T-cell (primary cell): ENCODE results near the gene KCNA10. TPM values are rescaled to one million over a fixed set of nuclear protein-coding genes. Genes with fewer than 3 reads are reported as not detected.

Experiments used
- ATAC-seq, 4 experiments: fragments of 200-7000 bp in 3 of 4; fragments of 150-1000 bp in 1 of 4; cut with Tn5 transposase; replicated peaks in 1 of 4; 1 replicate in 3 of 4; 2 replicates in 1 of 4; pipeline ENCODE4 v1.10.0; 2021; ENCODE audit warnings: moderate library complexity in 3 of 4, mild to moderate bottlenecking in 2 of 4, moderate number of reproducible peaks in 1 of 4
- CTCF ChIA-PET, 2 donors: fragments of 300-600 bp; sonication (Branson Sonifier 250); formaldehyde crosslinking; loops; one replicate each; lab custom pipeline; 2022; ENCODE audit warnings: antibody characterized with exemption in 2 of 2; lab: Charles Lee
- POLR2A ChIA-PET, 2 donors: fragments of 300-600 bp; sonication (Branson Sonifier 250); formaldehyde crosslinking; loops; one replicate each; lab custom pipeline; 2022; ENCODE audit warnings: antibody characterized with exemption in 2 of 2; lab: Charles Lee
- DNase-seq, 35 experiments: peaks; one replicate each; pipeline versions ENCODE4 v3.0.0 to v3.0.0-alpha.2; 2013 to 2023
- H3K27ac ChIP-seq: one replicate; pipeline ENCODE4 v1.5.1; 2013; ENCODE audit warnings: low read length
- H3K27me3 ChIP-seq, 2 experiments: replicated peaks in 1 of 2; 1 replicate in 1 of 2; 2 replicates in 1 of 2; pipeline versions ENCODE4 v1.6.1 to v1.7.0; 2013; ENCODE audit warnings: low read length in 1 of 2, mixed read lengths in 1 of 2; ENCODE audit not compliant: control insufficient read depth in 2 of 2, insufficient read depth in 2 of 2; ENCODE audit errors: extremely low read depth in 1 of 2
- H3K36me3 ChIP-seq, 2 donors: 1 replicate in 1 of 2; 2 replicates in 1 of 2; pipeline versions ENCODE4 v1.6.1 to v1.7.0; 2013; ENCODE audit warnings: low read length in 1 of 2; ENCODE audit not compliant: control insufficient read depth in 2 of 2, insufficient read depth in 1 of 2; ENCODE audit errors: extremely low read depth in 1 of 2
- H3K4me1 ChIP-seq, 2 experiments: 1 replicate in 1 of 2; 2 replicates in 1 of 2; pipeline versions ENCODE4 v1.6.1 to v1.7.0; 2013; ENCODE audit warnings: low read length in 2 of 2, mixed read lengths in 1 of 2; ENCODE audit not compliant: insufficient read depth in 2 of 2, control insufficient read depth in 1 of 2; ENCODE audit errors: extremely low read depth in 1 of 2
- H3K4me3 ChIP-seq, 2 donors: 1 replicate in 1 of 2; 2 replicates in 1 of 2; pipeline versions ENCODE4 v1.5.1 to v1.7.0; 2013; ENCODE audit warnings: mild to moderate bottlenecking in 2 of 2, low read length in 1 of 2, moderate library complexity in 1 of 2; ENCODE audit not compliant: control insufficient read depth in 1 of 2; ENCODE audit errors: extremely low read depth in 1 of 2
- H3K9me3 ChIP-seq: 2 replicates; pipeline ENCODE4 v1.7.0; 2013
- H3K27ac Mint-ChIP-seq, 2 donors: one replicate each; pipeline ENCODE4 v1.8.0; 2020 to 2021; ENCODE audit warnings: mild to moderate bottlenecking in 2 of 2, mixed read lengths in 2 of 2
- H3K27me3 Mint-ChIP-seq, 2 donors: one replicate each; pipeline ENCODE4 v1.8.0; 2021 to 2022; ENCODE audit warnings: mixed read lengths in 2 of 2
- H3K36me3 Mint-ChIP-seq: one replicate; pipeline ENCODE4 v1.8.0; 2021; ENCODE audit warnings: mixed read lengths
- H3K4me1 Mint-ChIP-seq, 3 donors: one replicate each; pipeline ENCODE4 v1.8.0; 2020 to 2022; ENCODE audit warnings: mixed read lengths in 3 of 3, mild to moderate bottlenecking in 1 of 3
- H3K4me3 Mint-ChIP-seq, 3 donors: one replicate each; pipeline ENCODE4 v1.8.0; 2020 to 2022; ENCODE audit warnings: mild to moderate bottlenecking in 3 of 3, mixed read lengths in 3 of 3, moderate library complexity in 3 of 3
- H3K9me3 Mint-ChIP-seq, 3 donors: one replicate each; pipeline ENCODE4 v1.8.0; 2020 to 2022; ENCODE audit warnings: mixed read lengths in 3 of 3
- WGBS: methylation state at CpG from one replicate; pipeline ENCODE4 v1.1.5; 2013; ENCODE audit warnings: missing lambda C conversion rate; ENCODE audit not compliant: insufficient coverage; 5-methylcytosine and 5-hydroxymethylcytosine counted together
- total RNA-seq, 35 experiments: library from RNA in 6 of 35; stranded (reverse) in 6 of 35; fragments of 120-200 nt in 1 of 35; gene quantifications; one replicate each; pipeline versions ENCODE4 v1.2.1 to v1.2.4 and lab custom pipeline; 2013 to 2026

The KCNA10 gene
- total RNA-seq, 5 donors from 2014 or later (not counting 1 experiment from before 2014, with no cell fraction given): not detected

- ATAC-seq: no peak
- POLR2A ChIA-PET: no interaction called here
- CTCF ChIA-PET: no interaction called here
- H3K4me1 Mint-ChIP-seq: no peaks in the 10 kb centered on the region
- no peak overlapping the region for H3K27ac ChIP-seq
- 39% methylated on average over 5 of the region's 14 CpGs for WGBS
- no peaks in the 10 kb centered on the region for H3K9me3 ChIP-seq
- no peaks in the 10 kb centered on the region for H3K36me3 Mint-ChIP-seq
- H3K27ac Mint-ChIP-seq: no peak overlapping the region
- H3K27me3 Mint-ChIP-seq: peaks cover 4% of the 10 kb centered on the region in 2 donors
- H3K4me1 ChIP-seq: no peaks in the 10 kb centered on the region
- H3K4me3 ChIP-seq: no peak overlapping the region
- no peaks in the 10 kb centered on the region for H3K9me3 Mint-ChIP-seq
- peak in 1 of 35 experiments; percentile 6 for DNase-seq
- no peak overlapping the region for H3K4me3 Mint-ChIP-seq
- peaks cover 0 to 12% of the 10 kb centered on the region in 2 experiments for H3K27me3 ChIP-seq
- no peaks in the 10 kb centered on the region for H3K36me3 ChIP-seq
Observed at GRCh38 chr1:110508028-110508940, 10.7 kb downstream of the KCNA10 start.

GRCh38 chr1:110506541-110506940 lies 12.4 kb downstream of the KCNA10 start:
- 96% methylated on average over 3 of the region's 4 CpGs for WGBS
- DNase-seq (no peak), ATAC-seq (no peak)
- ChIA-PET CTCF (no interaction called here), POLR2A (no interaction called here)
- no peaks in the 10 kb centered on the region for H3K36me3 Mint-ChIP-seq
- no peak overlapping the region for H3K27ac Mint-ChIP-seq
- H3K27me3 Mint-ChIP-seq: peaks cover 12 to 17% of the 10 kb centered on the region in 2 donors
- Histone ChIP-seq H3K27ac (no peak overlapping the region), H3K9me3 (no peaks in the 10 kb centered on the region), H3K4me3 (no peak overlapping the region), H3K4me1 (no peaks in the 10 kb centered on the region), H3K36me3 (no peaks in the 10 kb centered on the region), H3K27me3 (peaks cover 0 to 15% of the 10 kb centered on the region in 2 experiments)
- H3K4me1 Mint-ChIP-seq: no peaks in the 10 kb centered on the region
- H3K4me3 Mint-ChIP-seq: no peak overlapping the region
- H3K9me3 Mint-ChIP-seq: no peaks in the 10 kb centered on the region

- ChIA-PET CTCF (no interaction called here), POLR2A (no interaction called here)
- no peak overlapping the region for H3K4me3 Mint-ChIP-seq
- ATAC-seq (no peak), DNase-seq (no peak)
- Histone ChIP-seq H3K4me1 (no peaks in the 10 kb centered on the region), H3K36me3 (no peaks in the 10 kb centered on the region), H3K4me3 (no peak overlapping the region), H3K27ac (no peak overlapping the region), H3K27me3 (peaks cover 0 to 15% of the 10 kb centered on the region in 2 experiments), H3K9me3 (no peaks in the 10 kb centered on the region)
- no peak overlapping the region for H3K27ac Mint-ChIP-seq
- H3K4me1 Mint-ChIP-seq: no peaks in the 10 kb centered on the region
- H3K36me3 Mint-ChIP-seq: no peaks in the 10 kb centered on the region
- no peaks in the 10 kb centered on the region for H3K9me3 Mint-ChIP-seq
- 72% methylated on average over 2 of the region's 3 CpGs for WGBS
- peaks cover 12 to 17% of the 10 kb centered on the region in 2 donors for H3K27me3 Mint-ChIP-seq
Observed at GRCh38 chr1:110505596-110505995, 13.4 kb downstream of the KCNA10 start.

- 80% methylated on average over 3 of the region's 7 CpGs for WGBS
- no peaks in the 10 kb centered on the region for H3K36me3 Mint-ChIP-seq
Observed at GRCh38 chr1:110504226-110504625, 14.7 kb downstream of the KCNA10 start.

GRCh38 chr1:110503471-110503870 lies 15.5 kb downstream of the KCNA10 start:
- ATAC-seq: no peak
- Mint-ChIP-seq H3K27me3 (peaks cover 12 to 21% of the 10 kb centered on the region in 2 donors), H3K9me3 (no peaks in the 10 kb centered on the region), H3K4me3 (no peak overlapping the region), H3K4me1 (no peaks in the 10 kb centered on the region), H3K36me3 (no peaks in the 10 kb centered on the region), H3K27ac (no peak overlapping the region)
- Histone ChIP-seq H3K4me3 (no peak overlapping the region), H3K36me3 (no peaks in the 10 kb centered on the region), H3K27me3 (peaks cover 0 to 22% of the 10 kb centered on the region in 2 experiments), H3K4me1 (no peaks in the 10 kb centered on the region), H3K27ac (no peak overlapping the region), H3K9me3 (no peaks in the 10 kb centered on the region)
- WGBS: 88% methylated on average over 3 of the region's 5 CpGs
- CTCF ChIA-PET: no interaction called here
- no peak for DNase-seq
- POLR2A ChIA-PET: interaction anchor here in 1 of 2 donors (0.7 kb wide), 1 partner anchor 302 kb away, joined by 3 read pairs; no protein-coding TSS in a partner anchor

More at GRCh38 chr1:110504226-110504625, 14.7 kb downstream of the KCNA10 start:
- no peaks in the 10 kb centered on the region for H3K4me1 Mint-ChIP-seq
- no peaks in the 10 kb centered on the region for H3K9me3 Mint-ChIP-seq
- ATAC-seq (no peak), DNase-seq (no peak)
- H3K4me3 Mint-ChIP-seq: no peak overlapping the region
- Histone ChIP-seq H3K4me3 (no peak overlapping the region), H3K36me3 (no peaks in the 10 kb centered on the region), H3K9me3 (no peaks in the 10 kb centered on the region), H3K27ac (no peak overlapping the region), H3K4me1 (no peaks in the 10 kb centered on the region), H3K27me3 (peaks cover 0 to 22% of the 10 kb centered on the region in 2 experiments)
- ChIA-PET CTCF (no interaction called here), POLR2A (no interaction called here)
- peaks cover 12 to 21% of the 10 kb centered on the region in 2 donors for H3K27me3 Mint-ChIP-seq
- H3K27ac Mint-ChIP-seq: no peak overlapping the region

- H3K27ac ChIP-seq: no peak overlapping the region
- ChIA-PET CTCF (no interaction called here), POLR2A (interaction anchor here in 1 of 2 donors (0.7 kb wide), 1 partner anchor 303 kb away, joined by 3 read pairs; no protein-coding TSS in a partner anchor)
- Mint-ChIP-seq H3K4me3 (no peak overlapping the region), H3K27me3 (peaks cover 12 to 21% of the 10 kb centered on the region in 2 donors), H3K36me3 (no peaks in the 10 kb centered on the region), H3K4me1 (no peaks in the 10 kb centered on the region), H3K9me3 (no peaks in the 10 kb centered on the region), H3K27ac (no peak overlapping the region)
- no peaks in the 10 kb centered on the region for H3K9me3 ChIP-seq
- WGBS: 47% methylated on average over 4 of the region's 8 CpGs
- ATAC-seq: no peak
- DNase-seq: no peak
- H3K4me3 ChIP-seq: no peak overlapping the region
- peaks cover 0 to 18% of the 10 kb centered on the region in 2 experiments for H3K27me3 ChIP-seq
- no peaks in the 10 kb centered on the region for H3K4me1 ChIP-seq
- no peaks in the 10 kb centered on the region for H3K36me3 ChIP-seq
Observed at GRCh38 chr1:110502402-110503151, 16.4 kb downstream of the KCNA10 start.
